Measurements from ENCODE around the gene MAML2.

Gene MAML2

GRCh38 chr11:96167787-96168186 lies 175.2 kb downstream of the MAML2 start:
- Mint-ChIP-seq H3K4me3 (peak overlapping the region; percentile 3), H3K36me3 (peaks cover 18% of the 10 kb centered on the region), H3K9me3 (ENCODE audit: low read depth) (no peaks in the 10 kb centered on the region), H3K27me3 (no peaks in the 10 kb centered on the region), H3K4me1 (ENCODE audit: low read depth) (peaks cover 82% of the 10 kb centered on the region), H3K27ac (peak overlapping the region; percentile 90)

- no peaks in the 10 kb centered on the region for H3K9me3 Mint-ChIP-seq (ENCODE audit: low read depth)
- peak overlapping the region; percentile 90 for H3K27ac Mint-ChIP-seq
- H3K27me3 Mint-ChIP-seq, result no peaks in the 10 kb centered on the region
- peak overlapping the region; percentile 3 for H3K4me3 Mint-ChIP-seq
- H3K36me3 Mint-ChIP-seq, result peaks cover 16% of the 10 kb centered on the region
- peaks cover 78% of the 10 kb centered on the region for H3K4me1 Mint-ChIP-seq (ENCODE audit: low read depth)
These were observed 175.7 kb downstream of the MAML2 start for GRCh38 chr11:96167203-96167758.

GRCh38 chr11:96162816-96163499 lies 180.0 kb downstream of the MAML2 start:
- Mint-ChIP-seq H3K27ac (peak overlapping the region; percentile 42), H3K36me3 (peaks cover 21% of the 10 kb centered on the region), H3K27me3 (no peaks in the 10 kb centered on the region), H3K4me3 (no peak overlapping the region), H3K9me3 (ENCODE audit: low read depth) (no peaks in the 10 kb centered on the region), H3K4me1 (ENCODE audit: low read depth) (peaks cover 73% of the 10 kb centered on the region)

GRCh38 chr11:96161307-96162089 lies 181.5 kb downstream of the MAML2 start:
- no peak overlapping the region for H3K4me3 Mint-ChIP-seq
- no peaks in the 10 kb centered on the region for H3K9me3 Mint-ChIP-seq (ENCODE audit: low read depth)
- H3K4me1 Mint-ChIP-seq (ENCODE audit: low read depth), result peaks cover 73% of the 10 kb centered on the region
- H3K27ac Mint-ChIP-seq, result peak overlapping the region; percentile 77
- peaks cover 21% of the 10 kb centered on the region for H3K36me3 Mint-ChIP-seq
- H3K27me3 Mint-ChIP-seq, result no peaks in the 10 kb centered on the region

- no peaks in the 10 kb centered on the region for H3K9me3 Mint-ChIP-seq (ENCODE audit: low read depth)
- H3K27ac Mint-ChIP-seq, result peak overlapping the region; percentile 70
- peaks cover 73% of the 10 kb centered on the region for H3K4me1 Mint-ChIP-seq (ENCODE audit: low read depth)
- H3K27me3 Mint-ChIP-seq, result no peaks in the 10 kb centered on the region
- H3K4me3 Mint-ChIP-seq, result no peak overlapping the region
- H3K36me3 Mint-ChIP-seq, result peaks cover 23% of the 10 kb centered on the region
These were observed 182.2 kb downstream of the MAML2 start for GRCh38 chr11:96160732-96161306.

GRCh38 chr11:96159968-96160367 lies 183.0 kb downstream of the MAML2 start:
- Mint-ChIP-seq H3K4me3 (no peak overlapping the region), H3K27me3 (no peaks in the 10 kb centered on the region), H3K9me3 (ENCODE audit: low read depth) (no peaks in the 10 kb centered on the region), H3K27ac (peak overlapping the region; percentile 70), H3K4me1 (ENCODE audit: low read depth) (peaks cover 75% of the 10 kb centered on the region), H3K36me3 (peaks cover 23% of the 10 kb centered on the region)

- Mint-ChIP-seq H3K36me3 (peaks cover 17% of the 10 kb centered on the region), H3K27ac (peak overlapping the region; percentile 99), H3K27me3 (no peaks in the 10 kb centered on the region), H3K4me3 (no peak overlapping the region), H3K4me1 (ENCODE audit: low read depth) (peaks cover 71% of the 10 kb centered on the region), H3K9me3 (ENCODE audit: low read depth) (no peaks in the 10 kb centered on the region)
These were observed 184.9 kb downstream of the MAML2 start for GRCh38 chr11:96158126-96158525.

- H3K4me3 Mint-ChIP-seq, result peak overlapping the region; percentile 85
- no peaks in the 10 kb centered on the region for H3K27me3 Mint-ChIP-seq
- H3K27ac Mint-ChIP-seq, result peak overlapping the region; percentile 99
- H3K4me1 Mint-ChIP-seq (ENCODE audit: low read depth), result peaks cover 75% of the 10 kb centered on the region
- no peaks in the 10 kb centered on the region for H3K9me3 Mint-ChIP-seq (ENCODE audit: low read depth)
- H3K36me3 Mint-ChIP-seq, result peaks cover 19% of the 10 kb centered on the region
These were observed 185.5 kb downstream of the MAML2 start for GRCh38 chr11:96157517-96157873.

- Mint-ChIP-seq H3K4me3 (peak overlapping the region; percentile 85), H3K27ac (peak overlapping the region; percentile 99), H3K9me3 (ENCODE audit: low read depth) (no peaks in the 10 kb centered on the region), H3K27me3 (no peaks in the 10 kb centered on the region), H3K36me3 (peaks cover 19% of the 10 kb centered on the region), H3K4me1 (ENCODE audit: low read depth) (peaks cover 77% of the 10 kb centered on the region)
These were observed 186.6 kb downstream of the MAML2 start for GRCh38 chr11:96156379-96156722.

GRCh38 chr11:96155627-96156378 lies 187.2 kb downstream of the MAML2 start:
- Mint-ChIP-seq H3K27me3 (no peaks in the 10 kb centered on the region), H3K4me1 (ENCODE audit: low read depth) (peaks cover 72% of the 10 kb centered on the region), H3K36me3 (peaks cover 19% of the 10 kb centered on the region), H3K27ac (peak overlapping the region; percentile 99), H3K4me3 (peak overlapping the region; percentile 85), H3K9me3 (ENCODE audit: low read depth) (no peaks in the 10 kb centered on the region)

GRCh38 chr11:96154802-96155520 lies 188.0 kb downstream of the MAML2 start:
- Mint-ChIP-seq H3K36me3 (peaks cover 17% of the 10 kb centered on the region), H3K9me3 (ENCODE audit: low read depth) (no peaks in the 10 kb centered on the region), H3K27me3 (no peaks in the 10 kb centered on the region), H3K4me1 (ENCODE audit: low read depth) (peaks cover 69% of the 10 kb centered on the region), H3K4me3 (no peak overlapping the region), H3K27ac (peak overlapping the region; percentile 83)

GRCh38 chr11:96152623-96153022 lies 190.4 kb downstream of the MAML2 start:
- Mint-ChIP-seq H3K27ac (peak overlapping the region; percentile 72), H3K9me3 (ENCODE audit: low read depth) (no peaks in the 10 kb centered on the region), H3K4me3 (no peak overlapping the region), H3K36me3 (peaks cover 21% of the 10 kb centered on the region), H3K27me3 (no peaks in the 10 kb centered on the region), H3K4me1 (ENCODE audit: low read depth) (peaks cover 61% of the 10 kb centered on the region)

GRCh38 chr11:96151501-96151900 lies 191.5 kb downstream of the MAML2 start:
- no peaks in the 10 kb centered on the region for H3K27me3 Mint-ChIP-seq
- H3K36me3 Mint-ChIP-seq, result peaks cover 23% of the 10 kb centered on the region
- no peak overlapping the region for H3K27ac Mint-ChIP-seq
- H3K4me1 Mint-ChIP-seq (ENCODE audit: low read depth), result peaks cover 58% of the 10 kb centered on the region
- no peak overlapping the region for H3K4me3 Mint-ChIP-seq
- no peaks in the 10 kb centered on the region for H3K9me3 Mint-ChIP-seq (ENCODE audit: low read depth)

GRCh38 chr11:96150609-96151008 lies 192.4 kb downstream of the MAML2 start:
- H3K27ac Mint-ChIP-seq, result no peak overlapping the region
- H3K36me3 Mint-ChIP-seq, result peaks cover 26% of the 10 kb centered on the region
- no peaks in the 10 kb centered on the region for H3K9me3 Mint-ChIP-seq (ENCODE audit: low read depth)
- H3K4me1 Mint-ChIP-seq (ENCODE audit: low read depth), result peaks cover 54% of the 10 kb centered on the region
- H3K4me3 Mint-ChIP-seq, result no peak overlapping the region
- H3K27me3 Mint-ChIP-seq, result no peaks in the 10 kb centered on the region

All from activated naive CD8-positive, alpha-beta T cell (primary cell).